ENCODE results near the gene PROSER2.

- TF ChIP-seq CTCF (IDR thresholded peaks at IDR 0.05) (no peak), POLR2A (IDR thresholded peaks at IDR 0.05) (no peak)
Observed at GRCh38 chr10:11853468-11853867, 30.3 kb downstream of the PROSER2 start.
